H1 (cell line): ENCODE data around the gene SNX19. TPM values are rescaled to one million over a fixed set of nuclear protein-coding genes. Genes with fewer than 3 reads are reported as not detected.

Experiments
- SAP30 ChIP-seq: fragments of 300-600 bp; sonication (generic); IDR thresholded peaks from 2 replicates; pipeline ENCODE4 v1.7.1; 2012; ENCODE audit warnings: low read length, moderate library complexity, mild to moderate bottlenecking, inconsistent platforms; ENCODE audit not compliant: insufficient read depth, insufficient replicate concordance
- polyA plus RNA-seq, 7 experiments: library from polyadenylated mRNA; depleted of rRNA in 3 of 7; stranded (reverse) in 5 of 7; unstranded in 2 of 7; fragments of >200 nt in 5 of 7; fragments of 200-250 nt in 2 of 7; gene quantifications; 1 replicate in 5 of 7; 2 replicates in 1 of 7; 4 replicates in 1 of 7; pipeline versions ENCODE4 v1.2.1 to v1.2.3, GENCODE V29; 2011 to 2013; ENCODE audit warnings: missing spikeins in 2 of 7, mixed read lengths in 2 of 7
- total RNA-seq: library from RNA; stranded (reverse); fragmentation: NEBNext Ultra II Directional; extraction: Animal tissue kit (Norgen Biotek cat#: 25700); gene quantifications from 2 replicates; pipeline ENCODE4 v1.2.1, GENCODE V29; 2021

The SNX19 gene
- total and polyA plus RNA-seq, 2 of the 8 experiments (the other 6 are each of a cell fraction or from before 2014, with no cell fraction given), result 15.0 to 25.2 TPM

DNA sequence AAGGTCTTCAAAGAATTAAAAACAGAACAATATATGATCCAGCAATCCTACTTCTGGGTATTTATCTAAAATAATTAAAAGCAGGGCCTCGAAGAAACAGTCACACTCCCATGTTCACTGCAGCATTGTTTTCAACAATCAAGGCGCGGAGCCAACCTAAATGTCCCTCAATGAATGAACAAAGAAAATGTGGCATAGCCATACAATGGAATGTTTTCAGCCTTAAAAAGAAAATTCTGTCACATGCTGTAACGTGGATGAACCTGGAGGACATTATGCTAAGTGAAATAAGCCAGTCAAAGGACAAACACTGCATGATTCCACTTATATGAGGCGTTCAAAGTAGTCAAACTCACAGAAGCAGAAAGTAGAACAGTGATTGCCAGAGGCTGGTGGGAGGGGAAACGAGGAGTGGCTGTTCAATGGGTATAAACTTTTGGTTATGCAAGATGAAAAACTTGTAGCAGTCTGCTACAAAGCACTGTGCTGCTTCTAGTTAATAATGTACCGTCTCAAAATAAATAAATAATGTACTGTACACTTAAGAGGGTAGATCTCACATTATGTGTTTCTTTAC lies 41.2 kb downstream of the SNX19 start (continued):
- no peak for TF ChIP-seq SAP30
